Stimulated activated CD4-positive, alpha-beta T cell treated with anti-CD3 and anti-CD28 coated beads, Interleukin-15, amount 100 ng/mL, for 24 hours (primary cell): ENCODE results near the gene CTBP2.

Source experiments
- DNase-seq: peaks from one replicate; pipeline ENCODE4 v3.0.0-alpha.2; 2020

Gene CTBP2

DNA sequence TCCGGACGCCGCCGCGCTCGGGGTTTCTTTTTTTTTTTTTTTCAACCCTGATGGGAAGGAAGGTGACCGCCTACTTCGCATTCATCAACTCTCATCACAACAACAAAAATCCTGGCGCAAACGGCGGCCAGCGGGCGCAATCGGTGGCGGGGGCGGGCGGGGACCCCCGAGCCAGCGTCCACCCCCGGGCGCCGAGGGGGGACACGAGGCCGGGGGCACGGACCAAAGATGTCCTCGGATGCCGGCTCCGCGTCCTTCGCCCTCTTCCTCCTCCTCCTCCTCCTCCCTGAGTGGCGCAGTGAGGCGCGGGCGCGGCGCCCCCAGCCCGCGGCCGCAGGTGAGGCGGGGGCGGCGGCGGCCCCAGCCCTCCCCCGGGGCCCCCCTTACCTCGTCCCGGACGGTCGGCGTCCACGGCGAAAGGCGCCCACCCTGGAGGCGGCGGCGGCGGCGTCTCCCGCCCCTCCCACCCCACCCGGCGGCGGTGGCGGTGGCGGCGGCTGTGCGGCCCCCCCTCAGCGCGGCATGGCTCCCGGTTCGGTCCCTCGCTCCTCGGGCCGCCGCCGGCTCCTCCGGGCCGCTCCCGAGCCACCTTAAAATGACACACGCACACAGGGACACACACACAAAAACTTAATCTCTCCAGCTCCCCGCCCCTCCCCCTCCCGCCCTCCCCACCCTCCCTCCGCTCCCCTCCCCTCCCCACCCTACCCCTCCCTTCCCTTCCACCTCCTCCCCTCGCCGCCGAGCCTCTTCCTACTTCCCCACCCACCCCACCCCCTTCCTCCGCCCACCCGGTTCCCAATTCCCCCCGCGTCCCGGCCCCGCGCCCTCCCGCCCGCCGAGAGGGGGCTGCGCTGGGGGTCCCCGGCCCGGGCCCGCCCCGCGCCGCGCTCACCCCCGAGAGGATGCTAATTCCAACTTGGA is at the start of gene CTBP2:
CTBP2 (minus strand) TSS at position 632 of the 924 bp plus-strand sequence.
- DNase-seq = no peak

GRCh38 chr10:125209591-125210355 is 49.4 kb upstream of the CTBP2 start:
- no peak for DNase-seq

DNA sequence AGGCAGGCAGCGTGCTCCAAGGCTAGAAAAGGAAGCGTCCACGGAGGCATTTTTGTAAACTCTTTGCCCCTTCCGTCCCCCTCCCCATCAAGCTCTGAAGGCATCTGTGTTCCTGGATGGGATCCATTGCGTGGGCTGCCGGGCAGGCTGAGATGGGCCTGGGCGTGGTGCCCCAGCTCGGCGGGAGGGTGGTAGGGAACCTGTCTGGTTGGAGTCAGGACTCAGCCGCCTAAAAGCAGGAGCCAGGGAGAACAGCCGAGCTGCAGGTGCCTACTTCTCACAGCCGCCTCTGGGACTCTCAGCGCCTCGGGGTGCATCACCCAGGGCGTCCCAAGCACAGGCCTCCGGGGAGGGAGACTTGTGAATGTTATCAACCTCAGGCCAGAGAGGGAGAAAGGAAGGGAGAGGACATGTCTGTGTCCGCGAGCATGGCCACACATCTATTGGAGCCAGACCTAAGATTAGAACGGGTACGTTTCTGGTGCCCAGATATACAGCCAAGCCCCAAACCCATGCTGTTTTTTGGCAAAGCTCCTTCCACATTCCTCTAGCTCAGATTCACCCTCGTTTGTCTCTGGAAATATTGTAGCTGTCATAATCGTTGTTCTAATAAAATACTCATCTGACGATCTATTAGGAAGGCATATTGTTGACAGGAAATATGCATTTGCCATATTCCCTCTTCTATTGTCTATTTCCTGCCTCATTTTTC is 48.6 kb upstream of the CTBP2 start:
- DNase-seq = no peak

DNA sequence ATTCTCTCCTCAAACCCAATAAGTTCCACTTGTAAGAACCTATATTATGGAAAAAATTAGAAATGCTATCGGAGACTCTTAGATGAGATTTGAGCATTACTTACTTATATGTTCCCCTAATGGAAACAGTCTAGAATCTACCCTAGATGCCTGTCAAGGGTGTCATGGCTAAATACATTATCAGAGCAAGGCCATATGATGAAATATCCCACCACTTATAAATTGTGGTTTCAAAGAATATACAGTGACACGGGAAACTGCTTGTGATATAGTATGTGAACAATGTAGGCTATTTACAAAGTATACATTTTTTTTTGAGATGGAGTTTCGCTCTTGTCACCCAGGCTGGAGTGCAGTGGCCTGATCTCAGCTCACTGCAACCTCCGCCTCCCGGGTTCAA is 46.3 kb upstream of the CTBP2 start:
- DNase-seq = no peak

- no peak for DNase-seq
These were observed 45.1 kb upstream of the CTBP2 start for GRCh38 chr10:125205431-125205830.

DNA sequence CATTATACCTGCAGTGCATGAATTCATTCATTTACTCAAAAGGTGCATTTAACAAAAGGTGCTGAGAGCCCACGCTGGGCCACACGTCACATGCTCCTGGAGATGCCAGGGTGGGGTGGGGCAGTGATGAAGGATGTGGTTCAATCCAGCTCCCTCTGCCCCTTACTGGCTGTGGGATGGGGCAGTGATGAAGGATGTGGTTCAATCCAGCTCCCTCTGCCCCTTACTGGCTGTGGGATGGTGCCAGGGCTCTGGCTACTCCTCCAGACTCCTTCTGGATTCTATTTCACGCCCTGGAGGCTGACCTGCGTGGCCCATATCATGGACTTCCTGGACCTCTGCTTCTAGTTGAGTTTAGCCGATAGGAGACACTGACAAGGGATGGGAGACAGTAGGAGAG is 44.0 kb upstream of the CTBP2 start:
- no peak for DNase-seq

DNA sequence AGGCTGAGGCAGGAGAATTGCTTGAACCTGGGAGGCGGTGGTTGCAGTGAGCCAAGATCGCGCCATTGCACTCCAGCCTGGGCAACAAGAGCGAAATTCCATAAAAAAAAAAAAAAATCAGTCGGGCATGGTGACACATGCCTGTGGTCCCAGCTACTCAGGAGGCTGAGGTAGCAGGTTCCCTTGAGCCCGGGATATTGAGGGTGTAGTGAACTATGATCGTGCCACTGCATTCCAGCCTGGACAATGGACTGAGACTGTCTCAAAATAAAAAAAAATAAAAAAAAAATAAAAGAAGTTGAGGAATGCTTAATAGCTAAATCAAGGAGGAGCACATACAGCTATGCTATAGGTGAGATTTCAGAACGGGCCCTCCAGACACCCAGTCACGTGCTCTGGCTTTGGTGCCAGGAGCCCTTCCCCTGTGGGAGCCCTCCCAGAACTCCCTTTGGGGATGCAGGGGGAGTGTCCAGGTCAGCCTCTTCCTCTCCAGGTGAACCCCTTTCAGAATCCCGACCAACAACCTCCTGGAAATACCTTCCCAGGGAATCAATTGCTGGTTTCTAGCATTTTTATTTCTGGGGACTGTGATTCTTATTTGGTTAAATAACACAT is 42.9 kb upstream of the CTBP2 start:
- no peak for DNase-seq

DNA sequence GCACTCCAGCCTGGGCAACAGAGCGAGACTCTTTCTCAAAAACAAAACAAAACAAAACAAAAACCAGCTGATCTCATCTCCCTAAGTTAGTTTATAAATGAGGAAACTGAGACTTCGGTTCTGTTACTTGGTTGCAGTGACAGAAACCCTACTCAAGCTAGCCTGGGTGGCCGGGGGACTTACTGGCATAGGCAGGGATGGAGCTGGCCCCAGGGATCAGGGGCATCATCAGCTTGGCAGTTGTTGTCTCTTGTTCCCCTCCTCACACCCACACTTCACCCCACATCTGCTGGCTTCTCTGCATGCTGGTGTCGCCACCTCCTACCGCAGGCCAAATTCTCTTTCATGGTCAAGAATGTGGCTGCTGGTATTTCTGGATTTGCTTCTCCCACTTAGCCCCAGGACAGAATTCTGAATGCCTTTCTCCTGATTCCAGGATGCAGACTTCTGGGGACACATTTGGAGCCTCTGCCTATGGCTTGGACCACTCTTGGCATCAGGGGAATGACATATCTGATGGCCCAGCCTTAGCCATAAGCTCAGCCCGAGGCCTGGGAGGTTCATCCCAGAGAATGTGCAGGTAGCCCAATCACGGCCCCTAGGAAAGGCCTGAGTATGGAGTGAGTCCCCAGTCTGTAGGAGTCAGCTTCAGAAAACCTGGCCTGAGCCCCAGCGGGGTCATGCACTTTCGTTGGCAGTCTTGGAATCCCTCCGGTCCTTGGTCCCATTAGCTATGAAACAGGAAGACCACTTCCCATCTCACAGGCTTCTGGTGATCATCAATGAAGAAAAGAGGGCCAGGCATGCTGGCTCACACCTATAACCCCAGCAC is 41.6 kb upstream of the CTBP2 start:
- no peak for DNase-seq

- no peak for DNase-seq
These were observed 40.8 kb upstream of the CTBP2 start for GRCh38 chr10:125201108-125201524.

DNA sequence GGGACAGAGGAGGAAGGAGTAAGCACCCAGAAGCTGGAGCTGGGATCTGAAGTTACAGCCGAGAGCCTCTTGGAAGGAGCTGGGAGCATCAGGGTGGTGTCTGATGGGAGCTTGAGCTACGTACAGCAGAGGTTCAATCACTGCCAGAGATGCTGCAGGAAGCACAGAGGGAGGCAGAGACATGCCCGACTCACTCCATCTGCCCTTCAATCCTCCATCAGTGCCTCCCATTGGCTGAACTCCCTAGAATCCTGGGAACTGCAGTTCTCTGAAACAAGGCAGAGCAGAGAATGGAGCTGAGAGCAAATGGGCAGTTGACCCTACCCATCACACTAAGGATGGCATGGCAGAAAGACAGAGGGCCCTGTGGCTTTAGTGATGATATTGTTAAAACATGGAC is 40.0 kb upstream of the CTBP2 start:
- DNase-seq = no peak

- no peak for DNase-seq
These were observed 38.9 kb upstream of the CTBP2 start for GRCh38 chr10:125199270-125199669.

GRCh38 chr10:125194814-125195213 is 34.5 kb upstream of the CTBP2 start:
- no peak for DNase-seq

GRCh38 chr10:125193306-125193877 is 33.0 kb upstream of the CTBP2 start:
- no peak for DNase-seq

- no peak for DNase-seq
These were observed 32.3 kb upstream of the CTBP2 start for GRCh38 chr10:125192620-125193019.

DNA sequence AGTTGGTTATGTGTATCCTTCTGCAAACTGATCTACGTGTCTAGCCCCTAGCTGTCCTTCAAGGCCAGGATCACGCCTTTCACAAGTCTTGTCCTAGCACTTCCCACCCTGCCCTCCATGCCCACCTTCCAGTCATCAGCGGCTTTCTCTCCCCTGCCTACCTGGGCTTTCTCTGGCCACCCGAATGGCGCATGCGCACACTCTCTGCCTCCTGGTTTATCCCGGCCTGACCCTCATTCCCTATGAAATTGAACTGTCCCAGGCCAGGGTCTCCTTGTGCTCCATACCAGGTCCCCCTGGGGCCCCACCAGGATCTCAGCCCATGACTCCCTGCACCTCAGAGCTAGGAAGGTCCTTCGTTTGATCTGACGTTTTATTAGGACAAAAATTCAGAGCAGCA is 31.6 kb upstream of the CTBP2 start:
- DNase-seq = no peak

GRCh38 chr10:125190946-125191345 is 30.6 kb upstream of the CTBP2 start:
- DNase-seq = no peak

GRCh38 chr10:125190414-125190813 is 30.1 kb upstream of the CTBP2 start:
- no peak for DNase-seq

DNA sequence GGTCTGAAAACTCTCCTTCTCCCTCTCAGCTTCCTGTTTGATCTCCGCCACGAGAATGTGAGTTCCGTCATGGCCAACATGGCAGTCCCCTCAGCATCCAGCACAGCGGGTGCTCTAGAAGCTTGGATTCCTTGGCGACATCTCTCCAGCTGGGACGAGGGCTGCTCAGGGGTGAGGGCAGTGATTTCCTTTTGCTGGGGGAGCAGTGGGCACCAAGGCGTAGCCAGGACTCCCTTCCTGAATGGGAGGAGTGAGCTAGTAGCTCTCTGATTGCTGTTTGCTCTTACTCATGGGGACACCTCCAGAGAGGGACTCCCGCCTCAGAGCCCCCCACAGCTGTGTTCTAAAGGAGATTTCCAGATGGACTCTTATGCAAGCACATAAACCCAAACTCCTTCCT is 28.8 kb upstream of the CTBP2 start:
- DNase-seq = no peak

DNA sequence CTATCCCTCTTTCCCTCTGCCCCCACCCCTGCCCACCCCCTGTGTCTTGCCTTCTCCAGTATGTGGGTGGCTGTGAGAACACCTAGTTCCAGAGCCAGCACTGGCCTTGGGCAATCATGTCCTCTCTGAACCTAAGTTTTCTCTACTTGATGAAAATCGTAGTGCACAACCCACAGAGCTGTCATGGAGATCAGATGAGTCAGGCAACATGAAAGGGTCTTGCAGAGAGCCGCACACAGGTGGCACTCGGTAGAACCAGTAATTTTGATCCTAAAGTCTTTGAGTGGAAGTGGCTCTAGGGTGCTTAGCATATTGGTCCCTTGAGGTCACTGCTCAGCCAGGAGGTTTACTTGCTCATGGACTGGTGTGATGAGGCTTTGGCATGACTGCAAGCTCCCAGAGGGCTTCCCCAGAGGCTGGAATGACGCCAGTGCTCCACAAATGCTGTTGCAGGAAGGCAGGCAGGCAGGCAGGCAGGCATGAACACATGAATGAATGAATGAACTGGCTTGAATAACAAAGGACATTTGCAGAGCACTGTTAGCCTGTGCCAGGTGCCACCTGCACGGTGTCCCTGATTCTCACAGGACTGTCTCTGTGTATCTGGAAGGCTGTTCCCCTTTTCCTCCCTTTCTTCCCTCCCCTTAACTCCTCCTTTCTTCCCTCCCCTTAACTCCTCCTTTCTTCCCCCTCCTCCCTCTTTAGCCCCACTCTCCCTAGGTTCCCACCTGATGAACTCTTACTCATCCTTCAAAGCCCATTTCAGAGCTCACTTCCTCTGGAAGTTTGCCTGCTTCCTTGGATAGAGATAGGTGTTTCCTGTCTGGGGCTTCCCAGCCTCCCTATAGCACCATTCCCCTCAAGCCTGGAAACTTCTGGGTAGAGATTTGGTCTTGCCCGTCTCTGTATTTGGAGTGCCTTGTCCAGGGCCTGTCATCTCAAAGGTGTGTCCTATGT is 27.2 kb upstream of the CTBP2 start:
- no peak for DNase-seq

- DNase-seq = no peak
These were observed 26.2 kb upstream of the CTBP2 start for GRCh38 chr10:125186431-125187170.
